Measurements from ENCODE around the gene PRAME. TPM values are rescaled to one million over a fixed set of nuclear protein-coding genes. Genes with fewer than 3 reads are reported as not detected.

PRAME gene
- total and polyA plus RNA-seq, 10 of the 15 experiments (the other 5 are each of a cell fraction or from before 2014, with no cell fraction given) = 0.40 to 2.5 (median 0.65) TPM

GRCh38 chr22:22507743-22508273, 51.3 kb downstream of the PRAME start:
- no peak overlapping the region for H3K27ac ChIP-seq (ENCODE audit: control insufficient read depth, insufficient read depth)
- DNase-seq (ENCODE audit: low read depth, low spot score) = no peak
- H3K4me2 ChIP-seq (ENCODE audit: control insufficient read depth, insufficient read depth) = peak overlapping the region; percentile 50
- in situ Hi-C loops (cut with MboI) (no loop called here), intact Hi-C loops (cut with micrococcal nuclease; ENCODE audit: unreplicated experiment) (loop anchor here (1.0 kb wide), 1 partner anchor 51 kb away; the partner anchor contains the start of gene PRAME)
- peak overlapping the region; percentile 60; the same call in 1 of the 2 replicates for H3K9ac ChIP-seq (ENCODE audit: control insufficient read depth, insufficient read depth, low read length)
- SMC1A ChIA-PET (ENCODE audit: uncharacterized antibody, unreplicated experiment) = interaction anchor here (0.7 to 1.6 kb wide), 2 partner anchors 45 to 76 kb away, joined by 3 to 5 read pairs; no protein-coding TSS in a partner anchor
- H3K79me2 ChIP-seq (ENCODE audit: control insufficient read depth, insufficient read depth, low read length) = no peaks in the 10 kb centered on the region; the same call in 1 of the 2 replicates
- H2AFZ ChIP-seq (ENCODE audit: control insufficient read depth, low read depth, low read length) = peak overlapping the region; percentile 8
- BruUV-seq (replicated peaks) = no TSS peak
- ATAC-seq = peak; percentile 21; the same call in 2 of the 3 replicates
- POLR2A ChIA-PET = interaction anchor here (0.6 kb wide), 1 partner anchor 9 kb away, joined by 7 read pairs; no protein-coding TSS in a partner anchor
- 68% methylated on average over 13 of the region's 13 CpGs for WGBS (ENCODE audit: insufficient coverage, insufficient replicate concordance, low lambda C conversion rate, missing lambda C conversion rate)
- no peaks in the 10 kb centered on the region for H3K36me3 ChIP-seq (ENCODE audit: control insufficient read depth in 2 of 2, insufficient read depth in 2 of 2, low read length in 1 of 2)
- H3K4me1 ChIP-seq (ENCODE audit: control insufficient read depth, insufficient read depth, low read length) = no peaks in the 10 kb centered on the region
- no peaks in the 10 kb centered on the region for H4K20me1 ChIP-seq (ENCODE audit: control insufficient read depth, insufficient read depth)
- CTCF ChIA-PET = interaction anchor here (0.9 to 2.1 kb wide), 2 partner anchors 44 to 178 kb away, joined by 4 to 5 read pairs; no protein-coding TSS in a partner anchor
- H3K27me3 ChIP-seq (replicated peaks in 1 of 2; ENCODE audit: control insufficient read depth in 2 of 2, insufficient read depth in 2 of 2, low read length in 1 of 2) = no peaks in the 10 kb centered on the region
- H3K4me3 ChIP-seq = peak overlapping the region; percentile 77
- FAIRE-seq = no peak
- RAD21 ChIA-PET (ENCODE audit: unreplicated experiment) = no interaction called here
- H3K9me3 ChIP-seq (replicated peaks; ENCODE audit: control insufficient read depth, insufficient read depth, low read length) = no peaks in the 10 kb centered on the region
- TF ChIP-seq ATF7 (IDR thresholded peaks at IDR 0.05; ENCODE audit: low read depth) (no peak), NFIC (IDR thresholded peaks at IDR 0.05; ENCODE audit: low read depth, low read length) (no peak), SREBF2 (IDR thresholded peaks at IDR 0.05; ENCODE audit: low read length) (no peak), NR2C1 (IDR thresholded peaks at IDR 0.05) (no peak), RAD51 (IDR thresholded peaks at IDR 0.05) (no peak), CHD1 (IDR thresholded peaks at IDR 0.05; ENCODE audit: low read depth, low read length) (no peak), BMI1 (IDR thresholded peaks at IDR 0.05; ENCODE audit: borderline replicate concordance) (no peak), BHLHE40 (IDR thresholded peaks at IDR 0.05; ENCODE audit: borderline replicate concordance in 1 of 2, low read depth in 2 of 2, low read length in 1 of 2) (no peak), HDAC2 (IDR thresholded peaks at IDR 0.05) (no peak), POU2F2 (IDR thresholded peaks at IDR 0.05; ENCODE audit: borderline replicate concordance, low read depth, low read length) (no peak), BCL3 (IDR thresholded peaks at IDR 0.05; ENCODE audit: borderline replicate concordance, insufficient read depth, low read depth, low read length, poor library complexity, severe bottlenecking) (no peak), ZNF217 (IDR thresholded peaks at IDR 0.05) (no peak), REST (IDR thresholded peaks at IDR 0.05; ENCODE audit: low read depth, low read length) (no peak), ASH2L (IDR thresholded peaks at IDR 0.05; ENCODE audit: borderline replicate concordance, low read depth) (no peak), CBFB (IDR thresholded peaks at IDR 0.05; ENCODE audit: low read depth) (no peak), RBBP5 (conservative IDR thresholded peaks at IDR 0.05) (no peak), MTA3 (IDR thresholded peaks at IDR 0.05; ENCODE audit: borderline replicate concordance, low read length) (no peak), PAX8 (IDR thresholded peaks at IDR 0.05) (no peak)

Measured in GM12878 (cell line).